Adipose tissue (tissue), 3 donors: Measurements from ENCODE around the gene CALN1. TPM values are rescaled to one million over a fixed set of nuclear protein-coding genes. Genes with fewer than 3 reads are reported as not detected.

Experiments used
- H3K27ac ChIP-seq: one replicate; pipeline ENCODE4 v1.5.1; 2013; ENCODE audit warnings: low read depth, low read length
- WGBS, 3 donors: extraction: QIAGEN DNeasy Blood & Tissue Kit; methylation state at CpG; one replicate each; pipeline ENCODE4 v1.1.7; 2013; 5-methylcytosine and 5-hydroxymethylcytosine counted together
- polyA plus RNA-seq, 3 donors: library from polyadenylated mRNA; stranded (reverse); fragments of 200-250 nt; gene quantifications; one replicate each; pipeline ENCODE4 v1.2.3, GENCODE V29; 2013
- donor health status: healthy with polysubstance abuse.
- donor health status: Bipolar disorder and iron deficiency.
- donor health status: healthy.

The CALN1 gene
- polyA plus RNA-seq, 3 donors = 0.12 TPM; not detected in 2

- H3K27ac ChIP-seq = no peak overlapping the region
- 28 to 60% (median 35%) methylated on average over 3 of the region's 3 CpGs for whole genome bisulfite sequencing, 3 donors
Measured at GRCh38 chr7:72292794-72293193, 119.3 kb downstream of the CALN1 start.

- 81 to 86% (median 84%) methylated on average over 3 of the region's 3 CpGs for WGBS, 3 donors
- H3K27ac ChIP-seq = no peak overlapping the region
Measured at GRCh38 chr7:72292118-72292517, 120.0 kb downstream of the CALN1 start.

DNA sequence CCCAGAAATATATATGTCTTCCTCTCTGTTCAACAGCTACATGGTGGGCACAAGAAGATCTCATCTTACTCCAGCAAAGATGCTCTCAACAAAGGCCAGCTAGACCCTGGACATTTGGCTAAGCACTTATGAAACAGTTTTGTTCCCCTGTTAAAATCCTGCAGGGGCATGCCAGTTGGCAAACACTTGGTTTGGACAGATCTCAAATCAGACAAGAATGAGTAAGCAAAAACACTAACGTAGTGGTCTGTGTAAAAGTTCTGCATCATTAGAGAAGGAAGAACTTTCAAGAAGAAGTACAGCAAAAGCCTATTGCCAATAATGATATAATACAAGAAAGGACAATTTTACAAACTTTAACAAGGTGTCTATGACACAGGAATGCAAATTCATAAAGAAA is 125.6 kb downstream of the CALN1 start:
- 0 to 5% (median 4%) methylated on average over 1 of the region's 1 CpG for WGBS, 3 donors
- H3K27ac ChIP-seq = no peak overlapping the region

DNA sequence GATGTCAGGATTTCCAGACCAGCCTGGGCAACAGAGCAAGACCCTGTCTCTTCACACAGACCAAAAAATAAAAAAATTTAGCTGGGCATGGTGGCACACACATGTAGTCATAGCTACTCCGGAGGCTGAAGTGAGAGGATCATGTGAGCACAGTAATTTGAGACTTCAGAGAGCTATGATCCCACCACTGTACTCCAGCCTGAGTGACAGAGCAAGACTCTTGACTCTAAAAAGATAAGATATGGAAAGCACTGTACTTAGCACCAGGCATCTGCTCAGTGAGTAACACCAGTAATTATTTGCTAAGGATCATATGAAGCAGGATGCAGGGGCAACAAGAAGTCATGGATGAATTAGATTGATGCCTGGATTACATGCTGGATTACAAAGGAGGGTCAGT is 128.8 kb downstream of the CALN1 start:
- WGBS, 3 donors = 74 to 90% (median 79%) methylated on average over 1 of the region's 1 CpG
- H3K27ac ChIP-seq = no peak overlapping the region

DNA sequence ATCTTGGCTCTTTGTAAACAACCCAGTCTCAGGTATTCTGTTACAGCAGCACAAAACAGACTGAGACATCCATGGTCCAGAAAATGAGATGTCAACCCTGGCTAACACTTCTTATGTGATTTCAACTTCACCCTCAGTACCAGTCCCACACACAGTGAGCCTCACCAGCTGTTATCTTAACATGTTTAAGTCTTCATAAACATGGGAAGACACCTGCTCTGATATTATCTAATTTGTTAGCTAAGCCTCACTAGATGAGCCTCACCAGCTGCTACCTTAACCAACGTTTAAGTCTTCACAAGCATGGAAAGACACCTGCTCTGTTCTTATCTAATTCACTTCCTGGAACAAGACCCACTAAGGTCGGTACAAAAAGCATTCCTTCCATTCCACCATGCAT is 130.8 kb downstream of the CALN1 start:
- WGBS, 3 donors = 17 to 59% (median 43%) methylated on average over 2 of the region's 2 CpGs

DNA sequence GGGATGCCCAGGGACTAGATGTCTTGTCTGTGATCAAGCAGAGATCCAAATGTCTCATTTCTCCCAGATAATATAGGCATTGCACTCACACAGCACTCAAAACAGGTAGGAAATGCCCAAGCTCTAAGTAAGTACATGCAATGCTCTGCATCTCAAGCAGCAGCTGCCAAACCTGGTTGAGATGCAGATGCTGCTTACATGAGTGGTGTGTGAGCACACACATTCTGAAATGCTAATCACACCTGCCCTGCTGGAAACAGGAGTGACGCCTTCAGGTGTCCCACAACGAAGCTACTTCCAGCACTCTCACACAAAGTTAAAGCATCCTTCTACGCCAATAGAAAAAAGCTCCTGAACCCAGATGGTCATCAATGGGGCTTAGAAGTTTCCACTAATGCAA is 132.9 kb downstream of the CALN1 start:
- WGBS, 3 donors = 57 to 71% (median 71%) methylated on average over 3 of the region's 3 CpGs
- no peak overlapping the region for H3K27ac ChIP-seq

More for the DNA sequence above, 130.8 kb downstream of the CALN1 start:
- H3K27ac ChIP-seq = no peak overlapping the region

- no peak overlapping the region for H3K27ac ChIP-seq
- 56 to 71% (median 63%) methylated on average over 8 of the region's 8 CpGs for WGBS, 3 donors
Measured at GRCh38 chr7:72278550-72278949, 133.6 kb downstream of the CALN1 start.

- 78 to 86% (median 79%) methylated on average over 7 of the region's 7 CpGs for WGBS, 3 donors
- H3K27ac ChIP-seq = no peak overlapping the region
Measured at GRCh38 chr7:72275382-72276070, 136.6 kb downstream of the CALN1 start.

GRCh38 chr7:72272479-72272878 is 139.7 kb downstream of the CALN1 start:
- H3K27ac ChIP-seq = no peak overlapping the region
- WGBS, 3 donors = 90 to 95% (median 92%) methylated on average over 6 of the region's 6 CpGs

- H3K27ac ChIP-seq = no peak overlapping the region
Measured at GRCh38 chr7:72268796-72269195, 143.3 kb downstream of the CALN1 start.

GRCh38 chr7:72268090-72268489 is 144.0 kb downstream of the CALN1 start:
- no peak overlapping the region for H3K27ac ChIP-seq
- 69 to 77% (median 74%) methylated on average over 2 of the region's 2 CpGs for WGBS, 3 donors

More at GRCh38 chr7:72268796-72269195, 143.3 kb downstream of the CALN1 start:
- WGBS, 3 donors = 38 to 61% (median 60%) methylated on average over 3 of the region's 3 CpGs

DNA sequence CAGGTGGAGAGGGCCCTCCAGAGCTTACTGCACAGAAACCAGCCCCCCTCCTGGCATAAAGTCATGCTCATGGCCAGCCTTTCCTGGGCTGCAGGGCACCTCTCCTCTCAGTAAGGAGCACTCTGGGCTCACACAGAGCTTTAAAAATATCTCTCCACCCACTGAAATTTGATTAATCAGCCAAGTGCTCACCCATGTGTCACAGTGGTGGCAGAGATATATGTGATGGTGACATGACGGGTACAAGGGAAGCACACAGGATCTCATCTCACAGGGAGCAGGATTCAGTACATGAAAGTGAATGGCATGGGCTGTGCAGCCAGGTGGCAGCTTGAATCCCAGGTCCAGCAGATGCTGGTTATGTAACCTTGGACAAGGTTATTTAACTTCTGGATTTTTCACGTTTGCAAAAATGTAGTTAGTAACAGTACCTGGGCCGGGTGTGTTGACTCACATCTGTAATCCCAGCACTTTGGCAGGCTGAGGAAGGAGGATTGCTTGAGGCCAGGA is 144.8 kb downstream of the CALN1 start:
- no peak overlapping the region for H3K27ac ChIP-seq
- 54 to 69% (median 67%) methylated on average over 3 of the region's 3 CpGs for WGBS, 3 donors

DNA sequence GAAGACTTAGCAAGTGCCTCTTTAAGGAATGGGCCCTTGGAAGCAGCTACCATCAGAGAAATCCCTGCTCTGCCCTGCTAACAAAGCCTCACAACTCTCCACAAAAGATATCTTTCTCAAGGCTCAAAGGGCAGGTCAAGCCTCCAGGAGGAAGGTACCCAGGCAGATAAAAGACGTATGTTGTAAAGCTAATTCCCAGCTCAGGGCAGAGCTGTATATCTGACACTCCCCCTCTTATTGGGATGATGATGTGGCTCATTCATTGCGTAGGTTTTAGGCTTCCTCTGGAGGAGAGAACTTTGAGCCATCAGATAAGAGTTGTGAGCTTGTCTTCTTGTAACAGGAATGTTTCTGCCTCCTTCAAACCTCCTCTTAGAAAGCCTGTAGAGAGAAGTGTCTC is 145.4 kb downstream of the CALN1 start:
- H3K27ac ChIP-seq = no peak overlapping the region
- 45 to 53% (median 53%) methylated on average over 2 of the region's 2 CpGs for WGBS, 3 donors

- 74 to 78% (median 77%) methylated on average over 7 of the region's 7 CpGs for WGBS, 3 donors
Measured at GRCh38 chr7:72265071-72265904, 146.8 kb downstream of the CALN1 start.

GRCh38 chr7:72260406-72260805 is 151.7 kb downstream of the CALN1 start:
- H3K27ac ChIP-seq = no peak overlapping the region
- 50 to 55% (median 51%) methylated on average over 3 of the region's 3 CpGs for WGBS, 3 donors

More at GRCh38 chr7:72265071-72265904, 146.8 kb downstream of the CALN1 start:
- H3K27ac ChIP-seq = no peak overlapping the region

GRCh38 chr7:72258074-72258473 is 154.1 kb downstream of the CALN1 start:
- no peak overlapping the region for H3K27ac ChIP-seq
- 11 to 50% (median 41%) methylated on average over 3 of the region's 3 CpGs for WGBS, 3 donors

DNA sequence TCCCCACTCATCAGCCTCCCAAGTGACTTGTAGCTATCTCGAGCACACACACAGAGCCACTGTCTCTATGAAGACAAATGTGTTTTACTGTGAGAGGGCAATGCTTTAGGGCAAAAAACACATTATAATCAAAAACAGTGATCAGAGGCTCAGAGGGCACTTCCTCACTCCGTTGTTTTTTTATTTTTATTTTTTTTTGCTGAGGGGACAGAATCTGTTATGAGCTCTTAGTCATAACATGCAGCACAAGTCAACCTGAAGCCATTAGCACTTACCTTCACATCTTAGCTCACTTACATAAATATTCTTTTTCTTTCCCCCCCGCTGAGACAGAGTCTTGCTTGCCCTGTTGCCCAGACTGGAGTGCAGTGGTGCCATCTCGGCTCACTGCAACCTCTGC is 157.7 kb downstream of the CALN1 start:
- 62 to 70% (median 66%) methylated on average over 4 of the region's 4 CpGs for WGBS, 3 donors

DNA sequence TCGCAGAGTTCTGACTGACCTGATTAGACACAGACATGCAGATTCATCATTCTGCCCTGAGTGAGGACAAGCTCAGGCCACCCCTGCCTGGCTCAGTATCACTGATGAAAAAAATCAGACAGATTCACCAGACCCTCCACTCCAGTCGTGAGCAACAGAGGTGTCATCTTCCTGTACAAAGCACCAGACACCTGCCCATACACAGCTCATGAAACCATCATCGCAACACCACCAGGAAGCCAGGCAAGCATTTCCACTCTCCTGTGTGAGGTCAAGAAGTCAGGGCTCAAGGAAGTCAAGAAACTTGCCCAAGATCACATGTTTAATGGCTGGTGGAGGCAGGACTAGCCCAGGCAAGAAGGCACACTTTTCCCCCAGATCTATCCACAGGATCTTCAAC is 163.0 kb downstream of the CALN1 start:
- H3K27ac ChIP-seq = no peak overlapping the region
- WGBS, 3 donors = 78 to 87% (median 81%) methylated on average over 3 of the region's 3 CpGs

More for the DNA sequence above, 157.7 kb downstream of the CALN1 start:
- no peak overlapping the region for H3K27ac ChIP-seq

GRCh38 chr7:72244826-72245398 is 167.2 kb downstream of the CALN1 start:
- no peak overlapping the region for H3K27ac ChIP-seq
- 68 to 85% (median 75%) methylated on average over 10 of the region's 10 CpGs for WGBS, 3 donors
